Urothelium cell line (cell line): ENCODE results near the gene OASL.

ENCODE experiments used
- DNase-seq: peaks from one replicate; pipeline ENCODE4 v3.0.0; 2011; ENCODE audit warnings: low spot score, mixed read lengths
- FAIRE-seq: peaks from 2 replicates; lab custom pipeline; 2011; peaks lifted over from hg19 to GRCh38; lab: Jason Lieb, UNC

OASL gene

DNA sequence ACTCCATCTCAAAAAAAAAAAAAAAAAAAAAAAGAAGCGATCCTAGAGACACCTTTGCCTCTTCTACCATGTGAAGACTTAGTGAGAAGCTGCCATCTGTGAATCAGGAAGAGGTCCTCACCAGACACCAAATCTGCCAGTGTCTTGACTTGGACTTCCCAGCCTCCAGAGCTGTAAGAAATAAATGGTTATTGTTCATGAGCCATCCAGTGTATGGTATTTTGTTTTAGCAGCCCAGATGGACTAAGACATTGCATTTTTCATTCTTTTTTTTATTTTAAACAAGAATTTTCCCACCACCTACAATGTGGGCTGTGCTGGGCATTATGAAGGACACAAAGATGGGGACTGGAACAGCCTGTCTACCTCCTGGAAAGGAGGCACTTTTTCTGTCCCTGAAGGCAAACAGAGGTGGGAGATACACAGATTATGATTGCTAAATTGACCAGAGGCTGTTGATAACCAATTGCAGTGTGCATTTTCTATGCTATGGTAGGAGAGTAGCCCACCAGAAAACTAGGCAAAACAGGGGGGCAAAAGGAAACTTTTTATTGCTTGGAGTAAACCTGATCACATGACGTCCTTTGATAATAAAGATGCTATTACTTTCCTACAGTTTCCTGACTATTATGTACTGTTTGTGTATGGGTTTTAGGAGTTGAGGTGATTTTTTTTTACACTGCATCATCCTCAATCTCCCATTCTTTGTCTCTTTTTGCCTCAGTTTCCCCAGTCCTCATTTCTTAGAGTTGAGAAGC lies 20.0 kb downstream of the OASL start:
- DNase-seq = no peak
- FAIRE-seq = no peak

DNA sequence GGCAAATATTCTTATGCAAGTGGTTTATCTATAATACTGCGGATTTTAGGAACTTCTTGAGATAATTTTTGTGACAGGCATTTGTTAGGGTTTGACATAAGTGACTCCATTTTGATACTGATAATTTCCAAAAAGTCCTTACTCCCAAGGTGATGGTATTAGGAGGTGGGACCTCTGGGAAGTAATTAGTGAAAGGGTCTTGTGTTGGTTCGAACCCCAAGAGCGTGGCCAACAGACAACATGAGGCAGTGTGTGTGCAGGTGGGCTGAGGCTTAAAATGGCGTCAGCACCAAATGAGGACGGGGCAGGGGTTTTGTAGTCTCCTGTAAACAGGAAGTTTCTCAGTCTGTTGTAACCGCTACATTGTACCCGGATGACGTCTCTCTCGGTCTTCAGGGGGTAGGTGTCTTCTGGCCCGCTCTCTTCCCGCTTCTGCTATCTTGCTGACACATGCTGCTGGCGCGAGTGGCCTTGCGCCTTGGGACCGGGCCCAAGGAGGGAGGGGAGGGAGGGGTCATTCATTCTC lies 21.0 kb downstream of the OASL start:
- no peak for DNase-seq

DNA sequence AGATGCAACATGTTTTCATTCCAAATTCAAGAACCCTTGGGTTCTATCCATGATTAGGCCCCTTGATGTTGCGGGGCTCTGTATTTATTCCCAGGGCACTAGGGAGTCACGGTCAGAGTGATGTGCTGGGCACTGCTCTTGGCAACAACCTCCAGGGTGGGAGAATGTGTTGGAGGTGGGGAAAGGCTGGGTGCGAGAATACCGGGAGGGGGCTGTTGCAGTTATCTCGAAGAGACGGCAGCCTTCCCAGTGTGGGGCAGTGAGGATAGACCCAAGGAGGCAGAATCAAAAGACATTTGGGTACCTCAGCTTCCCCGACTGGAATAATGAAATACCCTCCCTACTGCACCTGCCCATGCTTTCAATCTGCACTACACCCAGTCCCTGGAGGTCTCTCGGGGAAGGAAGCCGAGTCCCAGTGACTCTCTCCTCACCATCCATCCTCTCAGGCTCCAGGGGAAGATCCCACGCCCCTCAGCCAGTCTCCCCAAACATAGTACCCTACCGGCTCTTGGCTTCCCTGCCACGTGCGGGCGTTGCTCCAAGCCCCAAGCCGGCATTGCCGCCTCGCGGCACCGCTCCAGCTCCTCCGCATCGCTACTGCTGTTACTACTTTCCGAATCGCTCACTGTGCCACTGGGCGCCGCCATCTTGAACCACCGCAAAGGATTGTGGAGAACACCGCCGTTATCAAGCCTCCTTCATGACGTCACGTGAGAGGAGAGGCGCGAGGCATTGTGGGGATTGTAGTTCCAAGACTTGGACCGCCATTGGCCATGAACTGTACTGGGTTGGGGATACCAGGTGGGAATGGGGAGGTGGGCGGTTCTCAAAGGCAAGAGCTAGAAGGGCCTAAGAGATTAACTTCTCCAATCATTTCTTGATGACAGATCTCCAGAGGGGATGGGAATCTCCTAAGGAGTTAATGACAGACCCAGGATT lies 22.9 kb downstream of the OASL start, which contains the start of gene C12orf43:
C12orf43 (minus strand) TSS at position 663 of the 942 bp plus-strand sequence; CDS start at position 650, 13 bp downstream.
- FAIRE-seq (peak; percentile 95), DNase-seq (peak; percentile 94)

More for the DNA sequence above, 21.0 kb downstream of the OASL start:
- no peak for FAIRE-seq

DNA sequence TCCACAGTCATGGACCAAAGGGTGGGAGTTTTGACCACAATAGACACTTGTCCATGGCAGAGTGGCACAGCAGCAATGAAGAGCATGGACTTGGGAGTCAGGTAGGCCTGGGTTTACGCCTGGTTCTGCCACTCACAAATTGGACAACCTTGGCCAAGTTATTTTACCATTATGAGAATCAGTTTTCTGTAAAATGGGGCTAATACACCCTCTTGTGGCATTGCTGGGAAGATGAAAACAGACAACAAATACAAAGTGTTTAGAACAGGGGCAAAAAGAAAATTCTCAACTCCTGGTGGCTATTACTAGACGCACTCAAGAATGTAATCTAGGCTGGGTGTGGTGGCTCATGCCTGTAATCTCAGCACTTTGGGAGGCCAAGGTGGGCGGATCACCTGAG lies 25.3 kb downstream of the OASL start:
- FAIRE-seq (no peak), DNase-seq (no peak)

DNA sequence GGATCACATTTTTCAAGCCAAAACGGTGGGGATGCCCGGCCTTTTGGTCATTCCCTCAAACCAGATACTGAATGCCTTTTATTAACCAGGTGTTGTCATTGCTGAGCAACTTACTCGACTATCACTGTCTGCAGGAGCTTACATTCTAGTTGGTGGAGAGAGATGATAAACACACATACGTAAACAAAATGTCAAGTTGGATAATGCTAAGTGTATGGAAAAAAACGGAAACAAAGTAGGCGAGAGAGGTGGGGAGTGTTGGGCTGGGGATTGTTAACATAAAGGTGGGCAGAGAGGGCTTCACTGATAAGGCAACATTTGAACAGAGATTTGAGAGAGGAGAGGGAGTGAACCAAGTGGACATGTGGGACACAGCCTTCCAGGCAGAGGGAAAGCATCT lies 27.2 kb downstream of the OASL start:
- DNase-seq = no peak
- FAIRE-seq = no peak

DNA sequence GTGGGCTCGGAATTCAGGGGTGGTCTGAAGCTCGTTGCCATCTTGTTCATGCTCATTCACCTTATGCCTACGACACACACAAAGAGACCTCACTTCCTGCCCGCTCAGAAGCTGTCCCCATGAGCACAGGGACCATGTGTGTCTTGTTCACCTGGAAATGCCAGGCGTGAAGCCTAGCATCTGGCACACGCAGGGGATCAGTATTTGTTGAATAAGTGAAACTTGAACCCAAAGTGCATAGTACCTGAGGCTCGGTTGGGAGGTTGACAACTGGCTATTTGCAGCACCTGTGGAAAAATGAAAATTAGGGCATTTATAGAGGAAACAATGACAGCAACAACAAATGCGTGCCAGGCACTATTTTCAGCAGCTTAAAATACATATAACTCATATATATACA lies 28.2 kb downstream of the OASL start:
- no peak for DNase-seq
- FAIRE-seq = no peak

DNA sequence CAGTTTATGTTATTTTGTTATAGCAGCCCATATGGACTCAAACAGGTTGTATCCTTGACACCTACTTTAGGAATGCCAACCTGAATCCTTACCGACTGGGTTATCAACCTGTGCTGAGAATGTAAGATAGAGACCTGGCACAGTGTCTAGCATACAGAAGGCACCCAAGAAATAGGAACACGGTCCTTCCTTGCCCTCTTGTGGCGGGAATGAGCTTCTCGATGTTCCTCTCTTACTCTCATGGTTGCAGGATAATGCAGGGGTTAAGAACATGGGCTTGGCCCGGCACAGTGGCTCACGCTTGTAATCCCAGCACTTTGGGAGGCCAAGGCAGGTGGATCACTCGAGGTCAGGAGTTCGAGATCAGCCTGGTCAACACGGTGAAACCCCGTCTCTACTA lies 29.3 kb downstream of the OASL start:
- FAIRE-seq (no peak), DNase-seq (peak; percentile 32)

DNA sequence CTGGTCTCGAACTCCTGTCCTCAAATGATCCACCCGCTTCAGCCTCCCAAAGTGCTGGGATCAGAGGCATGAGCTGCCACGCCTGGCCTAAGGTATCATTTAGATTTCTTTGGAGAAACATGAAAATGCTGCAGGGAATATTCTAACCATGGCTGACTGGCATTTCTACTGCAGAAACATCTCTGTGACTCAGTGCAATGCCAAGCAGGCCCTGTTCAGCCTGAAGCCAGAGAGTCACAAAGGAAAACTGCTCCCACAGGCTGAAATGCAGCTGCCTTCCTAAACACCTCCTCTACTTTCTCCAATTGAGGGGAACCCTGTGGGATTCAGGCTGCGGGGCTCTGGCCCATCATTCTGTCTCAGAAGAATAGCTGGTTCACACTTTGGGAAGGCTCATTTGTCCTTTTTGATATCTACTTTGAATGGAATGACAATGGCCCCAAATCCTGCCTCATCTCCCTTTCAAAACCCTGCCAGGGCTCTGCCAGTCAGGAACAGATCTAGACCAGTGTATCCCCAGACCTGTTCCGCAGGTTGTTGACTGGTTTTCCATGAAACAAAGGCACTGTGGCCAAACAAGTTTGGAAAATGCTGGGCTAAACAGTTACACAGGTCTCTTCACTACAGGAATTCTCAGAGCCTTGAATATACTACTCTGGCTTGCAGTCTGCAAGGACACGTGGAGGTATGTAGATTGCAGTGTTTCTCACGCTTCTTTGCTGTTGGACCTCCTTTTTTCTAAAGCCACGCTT lies 30.5 kb downstream of the OASL start:
- DNase-seq (no peak), FAIRE-seq (no peak)

DNA sequence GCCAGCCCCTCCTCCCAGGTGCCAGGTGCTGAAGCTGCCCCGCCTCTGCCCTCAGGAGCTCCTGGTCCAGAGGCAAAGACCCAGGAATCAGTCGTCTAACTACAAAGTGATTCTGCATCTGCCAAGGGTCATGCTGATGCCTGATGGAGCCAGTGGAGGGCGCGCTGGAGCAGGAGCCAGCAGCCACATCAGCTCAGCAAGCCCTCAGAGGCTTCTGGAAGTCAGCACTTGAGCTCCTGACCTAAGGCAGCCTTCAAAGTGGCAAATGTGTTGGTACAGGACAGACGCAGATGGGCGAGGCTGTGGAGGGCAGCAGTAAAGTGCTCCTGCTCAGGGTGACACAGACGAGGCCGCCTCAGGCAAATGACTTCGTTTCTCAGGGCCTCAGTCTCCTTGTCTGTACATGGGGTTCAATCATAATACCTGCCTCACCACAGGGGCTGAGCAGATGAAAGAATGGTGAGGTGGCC lies 33.7 kb downstream of the OASL start:
- DNase-seq (peak; percentile 37), FAIRE-seq (no peak)

DNA sequence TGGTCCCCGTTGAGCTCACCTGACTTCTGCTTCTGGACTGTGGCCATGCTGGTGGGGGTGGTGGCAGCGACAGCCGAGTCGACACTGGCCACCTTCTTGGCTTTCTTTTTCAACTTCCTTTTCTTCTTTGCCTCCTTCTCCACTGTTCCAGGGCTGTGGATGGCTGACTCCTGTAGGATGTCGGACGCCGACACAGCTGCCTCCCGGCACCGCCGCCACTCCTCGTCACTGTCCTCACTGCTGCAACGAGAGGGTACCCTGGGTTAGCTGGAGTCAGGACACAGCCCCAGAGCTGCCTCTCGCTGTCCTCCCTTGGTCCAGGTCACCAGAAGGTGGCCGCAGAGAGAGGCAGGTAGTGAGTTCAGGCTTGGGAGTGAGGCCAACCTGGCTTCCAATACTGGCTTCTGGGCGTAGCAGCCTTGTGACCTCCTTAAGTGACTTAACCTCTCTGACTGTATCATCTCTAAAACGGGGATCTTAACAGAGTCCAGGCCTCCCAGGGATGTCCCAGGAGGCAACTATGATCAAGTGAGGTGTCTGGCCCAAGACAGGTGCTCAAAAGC lies 34.7 kb downstream of the OASL start:
- DNase-seq = no peak
- FAIRE-seq = peak; percentile 37

DNA sequence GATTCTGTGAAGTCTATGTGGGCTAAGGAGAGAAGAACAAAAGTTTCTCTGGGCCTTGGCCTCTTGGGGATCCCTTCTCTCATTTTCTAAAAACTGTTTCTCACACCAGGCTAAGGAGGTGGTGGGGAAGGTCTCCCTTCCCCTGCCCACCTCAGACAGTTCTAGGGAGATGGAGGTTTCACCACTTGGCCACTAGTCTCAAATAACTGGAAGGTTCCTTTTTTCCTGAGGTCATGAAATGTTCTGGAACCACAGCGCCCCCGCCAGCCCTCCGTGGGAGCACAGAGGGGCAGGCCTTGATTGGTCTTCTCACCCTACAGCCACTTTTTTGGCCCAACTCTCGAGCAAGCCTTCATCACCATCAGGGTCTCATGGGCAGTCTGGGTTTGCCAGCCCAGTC lies 35.4 kb downstream of the OASL start:
- DNase-seq = no peak
- no peak for FAIRE-seq

DNA sequence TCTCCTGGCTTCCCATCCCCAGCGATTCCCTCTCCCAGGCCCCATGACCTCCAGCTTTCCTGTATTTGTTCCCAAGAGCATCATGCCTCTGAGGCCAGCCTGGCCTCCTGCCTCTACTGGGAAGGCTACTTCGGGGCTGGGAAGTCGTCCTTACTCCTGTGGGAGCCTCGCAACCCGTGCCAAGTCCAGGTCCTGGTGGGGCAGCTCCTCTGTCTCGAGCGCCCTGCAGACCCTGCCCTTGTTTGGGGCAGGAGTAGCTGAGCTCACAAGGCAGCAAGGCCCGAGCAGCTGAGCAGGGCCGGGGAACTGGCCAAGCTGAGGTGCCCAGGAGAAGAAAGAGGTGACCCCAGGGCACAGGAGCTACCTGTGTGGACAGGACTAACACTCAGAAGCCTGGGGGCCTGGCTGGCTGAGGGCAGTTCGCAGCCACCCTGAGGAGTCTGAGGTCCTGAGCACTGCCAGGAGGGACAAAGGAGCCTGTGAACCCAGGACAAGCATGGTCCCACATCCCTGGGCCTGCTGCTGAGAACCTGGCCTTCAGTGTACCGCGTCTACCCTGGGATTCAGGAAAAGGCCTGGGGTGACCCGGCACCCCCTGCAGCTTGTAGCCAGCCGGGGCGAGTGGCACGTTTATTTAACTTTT lies 37.1 kb downstream of the OASL start:
- DNase-seq = no peak
- FAIRE-seq = no peak

DNA sequence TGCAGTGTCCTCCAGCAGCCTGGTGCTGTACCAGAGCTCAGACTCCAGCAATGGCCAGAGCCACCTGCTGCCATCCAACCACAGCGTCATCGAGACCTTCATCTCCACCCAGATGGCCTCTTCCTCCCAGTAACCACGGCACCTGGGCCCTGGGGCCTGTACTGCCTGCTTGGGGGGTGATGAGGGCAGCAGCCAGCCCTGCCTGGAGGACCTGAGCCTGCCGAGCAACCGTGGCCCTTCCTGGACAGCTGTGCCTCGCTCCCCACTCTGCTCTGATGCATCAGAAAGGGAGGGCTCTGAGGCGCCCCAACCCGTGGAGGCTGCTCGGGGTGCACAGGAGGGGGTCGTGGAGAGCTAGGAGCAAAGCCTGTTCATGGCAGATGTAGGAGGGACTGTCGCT lies 38.0 kb downstream of the OASL start:
- FAIRE-seq = no peak
- DNase-seq = no peak

DNA sequence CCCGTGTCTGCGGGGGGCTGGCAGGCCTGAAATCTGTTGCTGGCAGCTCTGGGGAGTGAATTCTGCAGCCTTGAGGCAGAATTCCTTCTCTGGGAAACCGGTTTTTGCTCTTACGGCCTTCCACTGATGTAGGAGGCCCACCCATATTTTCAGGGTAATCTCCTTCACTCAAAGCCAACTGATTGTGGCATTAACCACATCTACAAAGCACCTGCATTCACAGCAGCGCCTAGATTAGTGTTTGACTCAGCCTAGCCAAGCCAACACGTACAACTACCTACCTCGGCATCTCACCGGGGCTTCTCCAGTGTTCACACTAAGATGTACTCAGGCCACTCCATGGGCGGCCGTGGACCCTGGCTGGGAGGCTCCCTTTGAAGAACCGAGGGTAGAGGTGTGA lies 38.5 kb downstream of the OASL start:
- FAIRE-seq = no peak

DNA sequence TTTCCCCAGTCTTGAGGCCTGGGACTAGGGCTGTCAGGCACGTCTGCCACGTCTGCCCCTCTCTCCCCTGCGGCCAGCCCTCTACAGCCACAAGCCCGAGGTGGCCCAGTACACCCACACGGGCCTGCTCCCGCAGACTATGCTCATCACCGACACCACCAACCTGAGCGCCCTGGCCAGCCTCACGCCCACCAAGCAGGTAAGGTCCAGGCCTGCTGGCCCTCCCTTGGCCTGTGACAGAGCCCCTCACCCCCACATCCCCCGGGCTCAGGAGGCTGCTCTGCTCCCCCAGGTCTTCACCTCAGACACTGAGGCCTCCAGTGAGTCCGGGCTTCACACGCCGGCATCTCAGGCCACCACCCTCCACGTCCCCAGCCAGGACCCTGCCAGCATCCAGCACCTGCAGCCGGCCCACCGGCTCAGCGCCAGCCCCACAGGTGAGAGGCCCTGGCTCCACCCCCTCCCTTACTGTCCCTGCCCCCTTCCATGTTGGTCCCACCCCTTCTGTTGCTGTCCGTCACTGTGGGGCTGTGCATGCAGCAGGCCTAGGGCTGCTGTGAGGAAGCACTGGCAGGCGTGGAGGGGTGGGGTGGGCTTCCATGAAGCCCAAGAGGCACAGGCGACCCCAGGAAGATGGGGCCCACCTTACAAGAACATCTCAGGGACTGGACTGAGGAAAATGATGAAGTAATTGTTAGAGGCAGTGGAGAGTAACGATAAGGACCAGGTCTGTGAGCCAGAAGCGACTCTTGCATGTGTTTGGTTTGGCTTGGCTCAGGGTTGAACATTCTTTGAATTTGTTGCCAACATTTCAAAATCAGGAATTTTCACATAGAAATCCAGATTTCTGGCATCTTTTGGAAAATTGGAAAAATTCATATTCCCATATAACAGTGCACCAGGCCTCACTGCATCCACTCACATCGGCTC lies 39.6 kb downstream of the OASL start:
- DNase-seq (no peak), FAIRE-seq (no peak)

More for the DNA sequence above, 38.5 kb downstream of the OASL start:
- no peak for DNase-seq

DNA sequence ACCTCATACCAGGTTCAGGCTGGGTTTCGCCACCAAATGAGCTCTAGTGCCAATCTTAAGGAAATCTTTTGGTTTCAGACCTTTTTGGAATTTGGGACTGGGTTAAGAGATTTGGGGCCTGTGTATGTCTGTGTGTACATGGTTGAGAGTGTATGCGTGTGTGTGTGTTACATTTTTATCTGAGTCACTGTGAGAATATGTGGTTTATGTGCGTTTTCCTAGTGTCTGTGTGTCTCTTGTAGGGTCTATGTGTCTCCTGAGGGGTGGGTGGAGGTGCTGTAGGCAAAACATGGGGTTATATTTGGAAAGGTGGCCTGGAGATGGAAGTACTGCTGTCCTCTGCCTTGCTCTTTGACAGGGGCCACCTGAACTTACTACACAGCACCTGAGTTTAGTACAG lies 40.6 kb downstream of the OASL start:
- no peak for FAIRE-seq

DNA sequence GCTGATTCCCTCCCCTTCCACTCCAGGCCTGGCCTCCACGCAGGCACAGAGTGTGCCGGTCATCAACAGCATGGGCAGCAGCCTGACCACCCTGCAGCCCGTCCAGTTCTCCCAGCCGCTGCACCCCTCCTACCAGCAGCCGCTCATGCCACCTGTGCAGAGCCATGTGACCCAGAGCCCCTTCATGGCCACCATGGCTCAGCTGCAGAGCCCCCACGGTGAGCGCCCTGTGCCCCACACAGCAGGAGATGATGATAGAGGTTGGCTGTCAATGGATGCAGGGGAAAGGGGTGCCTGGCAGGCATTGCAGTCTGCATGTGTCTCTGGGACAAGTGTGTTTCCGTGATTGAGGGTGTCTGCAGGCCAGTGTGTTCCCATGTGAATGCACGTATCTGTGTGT lies 41.6 kb downstream of the OASL start:
- no peak for DNase-seq
- peak; percentile 40 for FAIRE-seq

More for the DNA sequence above, 40.6 kb downstream of the OASL start:
- no peak for DNase-seq

DNA sequence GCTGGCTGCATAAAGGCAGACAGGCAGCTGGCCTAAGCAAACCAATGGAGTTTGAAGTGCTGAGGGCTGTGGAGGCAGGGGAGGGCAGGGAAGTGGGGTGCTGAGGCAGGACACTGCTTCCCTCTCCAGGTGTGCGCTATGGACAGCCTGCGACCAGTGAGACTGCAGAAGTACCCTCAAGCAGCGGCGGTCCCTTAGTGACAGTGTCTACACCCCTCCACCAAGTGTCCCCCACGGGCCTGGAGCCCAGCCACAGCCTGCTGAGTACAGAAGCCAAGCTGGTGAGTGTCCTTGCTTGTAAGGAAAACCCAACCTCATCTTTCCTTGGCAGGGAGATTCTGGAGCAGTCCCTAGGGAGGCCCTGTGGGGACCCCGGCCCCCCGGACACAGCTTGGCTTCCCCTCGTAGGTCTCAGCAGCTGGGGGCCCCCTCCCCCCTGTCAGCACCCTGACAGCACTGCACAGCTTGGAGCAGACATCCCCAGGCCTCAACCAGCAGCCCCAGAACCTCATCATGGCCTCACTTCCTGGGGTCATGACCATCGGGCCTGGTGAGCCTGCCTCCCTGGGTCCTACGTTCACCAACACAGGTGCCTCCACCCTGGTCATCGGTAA lies 42.8 kb downstream of the OASL start:
- DNase-seq (no peak), FAIRE-seq (no peak)
